ENCODE data around the gene POLR3A. TPM values are rescaled to one million over a fixed set of nuclear protein-coding genes. Genes with fewer than 3 reads are reported as not detected.

Gene POLR3A
- total RNA-seq, 1 donor from 2014 or later = 16.9 TPM

DNA sequence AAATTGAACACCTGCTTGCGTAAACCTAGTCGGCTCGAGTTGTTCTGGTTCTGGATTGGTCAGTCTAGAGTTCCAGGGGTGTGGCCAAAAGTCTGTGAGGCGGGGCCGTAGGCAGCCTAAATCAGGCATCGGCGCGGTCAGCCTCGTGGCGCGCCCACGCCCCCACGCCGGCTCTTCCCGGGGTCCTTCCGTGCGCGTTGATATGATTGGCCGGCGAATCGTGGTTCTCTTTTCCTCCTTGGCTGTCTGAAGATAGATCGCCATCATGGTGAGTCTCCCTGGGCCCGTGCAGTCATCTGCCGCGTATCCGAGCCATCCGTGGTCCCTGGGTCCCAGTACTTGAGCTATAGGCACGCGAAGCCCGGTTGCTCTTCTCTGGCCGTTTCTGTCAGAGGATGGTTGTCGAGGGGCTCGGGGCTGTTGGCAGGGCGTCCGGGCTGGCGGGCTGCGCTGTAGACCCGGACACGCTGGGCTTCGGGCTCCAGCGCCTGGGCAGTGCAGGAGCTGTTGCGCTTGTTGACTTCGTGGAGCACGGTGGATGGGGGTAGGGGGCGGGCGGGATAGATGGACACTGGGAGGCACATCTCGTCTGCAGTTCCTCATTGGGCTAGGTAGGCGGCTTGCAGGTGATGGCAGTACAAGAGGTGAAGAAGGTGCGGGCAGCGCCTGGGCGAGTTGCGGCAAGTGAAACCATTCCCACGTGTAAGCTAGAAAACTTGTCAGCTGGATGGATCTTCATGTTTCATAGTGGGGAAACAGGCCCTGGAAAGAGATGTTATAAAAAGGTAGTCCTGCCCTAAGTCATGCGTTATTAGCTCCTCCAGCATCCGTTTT lies 4.5 kb upstream of the POLR3A start, which contains the start of gene RPS24:
TSS of gene RPS24 (plus strand) at position 227 of the 834 bp plus-strand sequence. CDS start at position 266, 39 bp downstream.
- Histone ChIP-seq H3K27ac (peak within 1 kb of the TSS; percentile 74), H3K4me3 (peak within 1 kb of the TSS; percentile 68 to 78), H3K36me3 (peaks cover 0 to 39% of the 10 kb centered on the region in 2 donors), H3K27me3 (no peaks in the 10 kb centered on the region), H3K4me1 (peaks cover 59% of the 10 kb centered on the region), H3K9me3 (no peaks in the 10 kb centered on the region)
- TF ChIP-seq POLR2A (IDR thresholded peaks at IDR 0.05) = peak in 1 of 2 donors; percentile 49
- TF ChIP-seq POLR2AphosphoS5 (IDR thresholded peaks at IDR 0.05; ENCODE audit: insufficient read depth in 1 of 2, low read depth in 1 of 2) = peak; percentile 90 to 91
- TF ChIP-seq, protein P1, sequence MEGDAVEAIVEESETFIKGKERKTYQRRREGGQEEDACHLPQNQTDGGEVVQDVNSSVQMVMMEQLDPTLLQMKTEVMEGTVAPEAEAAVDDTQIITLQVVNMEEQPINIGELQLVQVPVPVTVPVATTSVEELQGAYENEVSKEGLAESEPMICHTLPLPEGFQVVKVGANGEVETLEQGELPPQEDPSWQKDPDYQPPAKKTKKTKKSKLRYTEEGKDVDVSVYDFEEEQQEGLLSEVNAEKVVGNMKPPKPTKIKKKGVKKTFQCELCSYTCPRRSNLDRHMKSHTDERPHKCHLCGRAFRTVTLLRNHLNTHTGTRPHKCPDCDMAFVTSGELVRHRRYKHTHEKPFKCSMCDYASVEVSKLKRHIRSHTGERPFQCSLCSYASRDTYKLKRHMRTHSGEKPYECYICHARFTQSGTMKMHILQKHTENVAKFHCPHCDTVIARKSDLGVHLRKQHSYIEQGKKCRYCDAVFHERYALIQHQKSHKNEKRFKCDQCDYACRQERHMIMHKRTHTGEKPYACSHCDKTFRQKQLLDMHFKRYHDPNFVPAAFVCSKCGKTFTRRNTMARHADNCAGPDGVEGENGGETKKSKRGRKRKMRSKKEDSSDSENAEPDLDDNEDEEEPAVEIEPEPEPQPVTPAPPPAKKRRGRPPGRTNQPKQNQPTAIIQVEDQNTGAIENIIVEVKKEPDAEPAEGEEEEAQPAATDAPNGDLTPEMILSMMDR (IDR thresholded peaks at IDR 0.05) = no peak
- DNase-seq (ENCODE audit: extremely low spot score in 2 of 2) = peak in 1 of 2 donors; percentile 96
- intact Hi-C loops (cut with DNase I) = no loop called here

DNA sequence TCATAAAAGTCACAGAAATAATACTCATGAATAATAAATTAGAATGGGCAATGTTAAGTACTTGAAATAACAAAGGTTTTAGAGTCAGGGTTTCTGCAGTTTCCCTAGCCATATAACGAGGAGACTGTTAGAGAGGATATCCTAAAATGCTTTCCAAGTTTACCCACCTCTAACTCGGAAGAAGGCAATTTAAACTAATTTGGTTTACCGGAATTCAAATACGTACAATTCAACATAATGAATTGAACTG lies 4.0 kb upstream of the POLR3A start:
- Histone ChIP-seq H3K27me3 (no peaks in the 10 kb centered on the region), H3K36me3 (peaks cover 0 to 33% of the 10 kb centered on the region in 2 donors), H3K9me3 (no peaks in the 10 kb centered on the region), H3K4me3 (peak overlapping the region; percentile 68 to 78), H3K4me1 (peaks cover 59% of the 10 kb centered on the region), H3K27ac (peak overlapping the region; percentile 74)
- intact Hi-C loops (cut with DNase I) = no loop called here
- DNase-seq (ENCODE audit: extremely low spot score in 2 of 2) = no peak
- TF ChIP-seq, protein P1 (IDR thresholded peaks at IDR 0.05) = no peak
- TF ChIP-seq POLR2A (IDR thresholded peaks at IDR 0.05) (no peak), POLR2AphosphoS5 (IDR thresholded peaks at IDR 0.05; ENCODE audit: insufficient read depth in 1 of 2, low read depth in 1 of 2) (no peak)

DNA sequence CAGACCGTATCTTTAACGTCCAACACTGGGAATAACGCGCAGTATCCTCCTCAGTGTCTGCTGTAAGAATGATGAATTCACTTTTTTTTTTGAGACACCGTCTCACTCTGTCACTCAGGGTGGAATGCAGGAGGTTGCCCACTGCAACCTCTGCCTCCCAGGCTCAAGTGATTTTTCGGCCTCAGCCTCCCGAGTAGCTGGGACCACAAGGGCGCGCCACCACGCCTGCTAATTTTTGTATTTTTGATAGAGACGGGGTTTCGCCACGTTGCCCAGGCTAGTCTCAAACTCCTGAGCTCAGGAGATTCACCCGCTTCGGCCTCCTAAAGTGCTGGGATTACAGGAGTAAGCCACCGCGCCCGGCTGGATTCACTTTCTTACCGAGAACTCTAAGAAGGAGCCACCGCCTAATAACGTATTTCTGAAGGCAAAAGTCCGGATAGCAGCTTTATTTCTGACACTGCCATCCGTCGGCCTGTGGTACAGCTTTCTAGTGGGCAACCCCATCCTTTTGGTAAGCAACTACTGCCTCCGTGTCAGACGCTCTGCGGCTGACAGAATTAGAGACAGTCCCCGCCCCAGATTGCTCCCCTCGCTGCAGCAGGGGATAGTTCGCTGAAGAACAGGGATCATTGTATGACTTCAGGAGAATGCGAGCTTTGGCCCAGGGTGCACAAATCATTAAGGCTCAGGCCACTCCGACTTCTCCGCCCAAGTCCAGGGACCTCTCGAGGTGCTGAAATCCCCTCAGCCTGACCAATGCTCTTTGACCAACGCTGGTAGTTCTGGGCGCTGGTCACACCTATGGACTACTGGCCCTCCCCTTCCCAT lies 662 bp downstream of the POLR3A start:
- Histone ChIP-seq H3K4me3 (peak overlapping the region; percentile 90 to 91), H3K4me1 (peaks cover 27% of the 10 kb centered on the region), H3K9me3 (no peaks in the 10 kb centered on the region), H3K27ac (peak overlapping the region; percentile 73), H3K27me3 (no peaks in the 10 kb centered on the region), H3K36me3 (peaks cover 6 to 26% of the 10 kb centered on the region in 2 donors)
- no peak for DNase-seq (ENCODE audit: extremely low spot score in 2 of 2)
- intact Hi-C loops (cut with DNase I) = loop anchor here (10.0 kb wide), 1 partner anchor 174 kb away; no protein-coding TSS in a partner anchor
- TF ChIP-seq POLR2A (IDR thresholded peaks at IDR 0.05) (no peak), POLR2AphosphoS5 (IDR thresholded peaks at IDR 0.05; ENCODE audit: insufficient read depth in 1 of 2, low read depth in 1 of 2) (no peak)
- TF ChIP-seq, protein P1 (IDR thresholded peaks at IDR 0.05) = no peak

DNA sequence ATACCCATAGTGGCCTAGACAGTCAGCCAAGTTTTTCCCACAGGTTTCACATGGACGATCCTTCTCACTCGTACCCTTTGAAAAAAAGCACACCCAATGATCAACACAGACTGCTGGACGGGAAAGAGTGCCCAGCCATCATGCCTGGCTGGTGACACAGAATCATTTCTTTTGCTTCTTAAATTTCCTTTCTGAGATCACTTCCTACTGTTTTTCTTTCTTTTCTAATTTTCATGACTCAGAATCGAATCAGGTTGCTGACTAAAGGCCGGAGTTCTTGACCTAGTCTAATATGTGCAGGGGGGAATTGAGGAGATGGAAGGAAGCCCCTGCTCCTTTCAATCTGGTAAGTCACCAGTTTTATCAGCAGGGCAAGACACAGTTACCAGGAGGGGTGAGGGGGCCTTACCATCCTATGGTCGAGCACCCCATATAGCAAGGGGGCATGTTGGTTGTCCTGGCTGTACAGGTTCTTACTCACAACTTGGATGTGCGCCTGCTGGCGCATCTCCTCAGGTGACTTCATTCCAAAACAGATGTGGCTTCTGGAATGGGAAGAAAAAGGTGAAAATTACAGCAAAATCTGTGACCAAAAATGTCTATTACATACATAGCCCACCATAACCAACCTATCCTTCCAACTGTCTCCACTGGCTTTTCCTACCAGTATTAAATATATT lies 3.5 kb downstream of the POLR3A start:
- TF ChIP-seq POLR2A (IDR thresholded peaks at IDR 0.05) = no peak
- TF ChIP-seq, protein P1 (IDR thresholded peaks at IDR 0.05) = no peak
- TF ChIP-seq POLR2AphosphoS5 (IDR thresholded peaks at IDR 0.05; ENCODE audit: insufficient read depth in 1 of 2, low read depth in 1 of 2) = no peak
- H3K27ac ChIP-seq = no peak overlapping the region
- no peak for DNase-seq (ENCODE audit: extremely low spot score in 2 of 2)
- H3K36me3 ChIP-seq = peaks cover 9 to 54% of the 10 kb centered on the region in 2 donors
- intact Hi-C loops (cut with DNase I) = loop anchor here (10.0 kb wide), 1 partner anchor 171 kb away; no protein-coding TSS in a partner anchor
- H3K9me3 ChIP-seq = no peaks in the 10 kb centered on the region
- H3K27me3 ChIP-seq = no peaks in the 10 kb centered on the region
- H3K4me3 ChIP-seq = no peak overlapping the region
- peaks cover 22% of the 10 kb centered on the region for H3K4me1 ChIP-seq
